Astrocyte of the spinal cord (primary cell): Measurements from ENCODE around the gene DOCK3.

Source experiments
- DNase-seq: peaks from one replicate; pipeline ENCODE4 v3.0.0; 2011; ENCODE audit warnings: low read depth, low spot score
- H3K4me3 ChIP-seq: 2 replicates; pipeline ENCODE4 v1.5.1; 2011; ENCODE audit warnings: low read depth, mild to moderate bottlenecking, low read length, moderate library complexity
- in situ Hi-C: cut with HindIII; loops from 2 replicates; pipeline ENCODE4 v1.10.0; 2017; ENCODE audit warnings: low sequenced_read_pairs
- TF ChIP-seq, protein P1 (sequence below): IDR thresholded peaks from 2 replicates; pipeline ENCODE4 v1.5.1; 2012; ENCODE audit warnings: low read depth, mild to moderate bottlenecking, low read length, inconsistent platforms

DOCK3 gene

GRCh38 chr3:50734985-50735384 is 60.3 kb downstream of the DOCK3 start:
- DNase-seq, result no peak
- in situ Hi-C loops, result no loop called here
- H3K4me3 ChIP-seq, result no peak overlapping the region
- TF ChIP-seq, protein P1, sequence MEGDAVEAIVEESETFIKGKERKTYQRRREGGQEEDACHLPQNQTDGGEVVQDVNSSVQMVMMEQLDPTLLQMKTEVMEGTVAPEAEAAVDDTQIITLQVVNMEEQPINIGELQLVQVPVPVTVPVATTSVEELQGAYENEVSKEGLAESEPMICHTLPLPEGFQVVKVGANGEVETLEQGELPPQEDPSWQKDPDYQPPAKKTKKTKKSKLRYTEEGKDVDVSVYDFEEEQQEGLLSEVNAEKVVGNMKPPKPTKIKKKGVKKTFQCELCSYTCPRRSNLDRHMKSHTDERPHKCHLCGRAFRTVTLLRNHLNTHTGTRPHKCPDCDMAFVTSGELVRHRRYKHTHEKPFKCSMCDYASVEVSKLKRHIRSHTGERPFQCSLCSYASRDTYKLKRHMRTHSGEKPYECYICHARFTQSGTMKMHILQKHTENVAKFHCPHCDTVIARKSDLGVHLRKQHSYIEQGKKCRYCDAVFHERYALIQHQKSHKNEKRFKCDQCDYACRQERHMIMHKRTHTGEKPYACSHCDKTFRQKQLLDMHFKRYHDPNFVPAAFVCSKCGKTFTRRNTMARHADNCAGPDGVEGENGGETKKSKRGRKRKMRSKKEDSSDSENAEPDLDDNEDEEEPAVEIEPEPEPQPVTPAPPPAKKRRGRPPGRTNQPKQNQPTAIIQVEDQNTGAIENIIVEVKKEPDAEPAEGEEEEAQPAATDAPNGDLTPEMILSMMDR, result no peak

DNA sequence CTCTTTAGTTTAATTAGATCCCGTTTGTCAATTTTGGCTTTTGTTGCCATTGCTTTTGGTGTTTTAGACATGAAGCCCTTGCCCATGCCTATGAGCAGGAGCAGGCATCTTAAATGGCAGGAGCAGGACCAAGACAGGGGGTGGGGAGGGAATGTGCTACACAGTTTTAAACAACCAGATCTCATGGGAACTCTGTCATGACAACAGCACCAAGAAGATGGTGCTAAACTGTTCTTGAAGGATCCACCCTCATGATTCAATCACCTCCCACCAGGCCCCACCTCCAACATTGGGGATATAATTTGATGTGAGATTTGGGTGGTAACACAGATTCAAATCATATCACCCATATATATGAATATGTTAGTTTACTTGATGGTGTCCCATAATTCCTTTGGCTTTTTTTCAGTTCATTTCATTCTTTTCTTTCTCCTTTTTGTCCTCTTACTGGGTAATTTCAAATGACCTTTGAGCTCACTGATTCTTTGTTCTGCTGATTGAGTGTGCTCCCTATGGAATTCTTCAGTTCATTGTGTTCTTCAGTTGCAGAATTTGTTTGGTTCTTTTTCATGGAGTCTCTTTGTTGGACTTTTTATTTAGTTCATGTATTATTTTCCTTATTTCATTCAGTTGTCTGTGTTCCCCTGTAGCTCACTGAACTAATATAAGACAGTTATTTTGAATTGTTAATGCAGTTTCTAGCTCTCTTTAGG is 62.6 kb downstream of the DOCK3 start:
- DNase-seq, result no peak
- TF ChIP-seq, protein P1, result no peak
- no peak overlapping the region for H3K4me3 ChIP-seq
- in situ Hi-C loops, result no loop called here

DNA sequence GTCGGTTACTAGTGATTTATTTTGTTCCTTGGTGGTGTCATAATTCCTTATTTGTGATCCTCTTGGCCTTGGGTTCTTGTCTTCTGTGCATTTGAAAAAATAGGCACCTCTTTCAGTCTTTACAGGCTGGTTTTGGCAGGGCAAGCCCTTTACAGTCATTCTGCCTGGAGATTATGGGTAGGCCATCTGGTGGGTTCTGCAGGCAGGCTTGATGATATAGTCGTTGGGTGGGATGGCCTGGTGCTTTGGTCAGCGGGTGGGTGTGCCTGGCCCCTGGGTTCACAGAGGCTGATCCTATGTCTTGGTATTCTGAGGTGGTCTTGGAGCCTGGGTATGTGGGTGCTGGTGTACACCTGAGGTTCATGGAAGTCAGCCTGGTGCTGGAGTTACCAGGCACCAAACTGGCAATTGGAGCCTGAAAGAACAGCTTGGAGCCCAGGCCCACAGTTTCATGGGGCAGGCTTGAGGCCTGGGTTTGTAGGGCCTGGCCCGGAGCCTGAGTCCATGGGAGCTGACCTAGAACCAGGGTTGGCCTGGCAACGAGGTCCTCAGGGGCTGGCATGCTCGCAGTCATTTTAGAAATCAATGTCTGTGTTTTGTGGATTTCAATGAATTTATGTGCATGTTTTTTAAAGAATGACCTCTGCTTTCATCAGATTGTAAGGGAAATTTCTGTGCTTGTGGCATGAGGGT is 63.3 kb downstream of the DOCK3 start:
- TF ChIP-seq, protein P1, result no peak
- in situ Hi-C loops, result no loop called here
- no peak for DNase-seq
- no peak overlapping the region for H3K4me3 ChIP-seq

- no peak overlapping the region for H3K4me3 ChIP-seq
- in situ Hi-C loops, result no loop called here
- TF ChIP-seq, protein P1, result no peak
- DNase-seq, result no peak
Observed at GRCh38 chr3:50743643-50744042, 68.9 kb downstream of the DOCK3 start.

GRCh38 chr3:50749822-50750221 is 75.1 kb downstream of the DOCK3 start:
- no peak overlapping the region for H3K4me3 ChIP-seq
- in situ Hi-C loops, result no loop called here
- TF ChIP-seq, protein P1, result no peak
- DNase-seq, result no peak

DNA sequence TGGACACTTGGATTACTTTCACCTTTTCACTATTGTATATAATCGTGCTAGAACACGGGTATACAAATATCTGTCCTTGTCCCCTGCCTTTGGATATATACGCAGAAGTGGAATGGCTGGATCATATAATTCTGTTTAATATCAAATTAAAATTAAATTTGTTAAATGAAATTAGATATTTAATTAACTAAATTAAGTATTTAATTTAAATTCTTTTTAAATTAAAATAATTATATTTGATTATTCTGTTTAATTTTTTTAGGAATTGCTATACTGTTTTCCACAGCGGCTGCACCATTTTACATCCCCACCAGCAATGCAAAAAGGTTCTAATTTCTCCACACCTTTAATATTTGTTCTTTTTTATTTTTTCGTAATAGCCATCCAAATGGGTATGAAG is 84.3 kb downstream of the DOCK3 start:
- no peak overlapping the region for H3K4me3 ChIP-seq
- in situ Hi-C loops, result no loop called here
- no peak for DNase-seq
- TF ChIP-seq, protein P1, result no peak
